A375 (cell line): ENCODE measurements around the gene GALNT9. TPM values are rescaled to one million over a fixed set of nuclear protein-coding genes. Genes with fewer than 3 reads are reported as not detected.

Experiments used
- small RNA-seq: library from RNA; depleted of rRNA; stranded (forward); fragments of <200 nt; gene quantifications from one replicate; pipeline ENCODE3, GENCODE V24; 2014
- total RNA-seq: library from RNA; depleted of rRNA; stranded (reverse); fragments of >200 nt; shearing (Covaris generic); gene quantifications from 2 replicates; pipeline ENCODE4 v1.2.3, GENCODE V29; 2014; rRNA removed

The GALNT9 gene
- total RNA-seq: not detected in 2 replicates

DNA sequence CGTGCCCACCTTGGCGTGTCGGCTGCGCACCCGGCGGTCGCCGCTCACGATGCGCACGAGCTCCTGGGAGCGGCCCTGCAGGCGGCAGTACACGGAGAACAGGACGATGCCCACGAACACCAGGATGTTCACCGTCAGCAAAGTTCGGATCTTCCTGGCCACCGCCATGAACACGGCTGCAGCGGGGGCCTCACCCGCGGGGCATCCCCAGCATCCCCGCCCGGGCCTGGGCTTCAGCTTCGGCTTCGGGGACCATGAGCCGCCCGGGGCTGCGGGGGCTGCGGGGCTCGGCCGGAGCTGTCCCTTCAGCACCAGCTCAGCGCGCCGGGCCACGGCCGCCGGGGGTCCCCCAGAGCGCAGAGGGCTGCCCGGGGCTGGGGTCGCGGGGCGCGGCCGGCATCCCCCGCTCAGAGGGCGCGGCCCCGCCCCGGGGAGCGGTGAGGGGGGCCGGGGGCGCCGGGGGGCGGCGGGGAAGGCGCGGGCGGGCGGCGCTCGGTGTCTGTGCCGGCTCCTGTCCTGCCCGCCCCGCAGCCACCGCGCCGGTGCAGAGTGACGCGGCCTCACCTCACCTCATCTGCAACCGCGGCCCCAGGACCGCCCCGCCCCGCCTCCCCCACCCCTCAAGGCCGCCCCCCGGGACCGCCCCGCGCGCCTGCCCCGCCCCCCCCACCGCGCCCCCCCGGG is at the start of gene GALNT9:
TSS of gene GALNT9 (minus strand) at position 554 of the 684 bp plus-strand sequence. CDS start at position 168, 386 bp downstream.

Small RNAs within 50 kb of the gene (small RNA-seq; reads per million reads assigned to genes)
- not detected for gene AC138466.3

Other genes with a start within 250 kb of the GALNT9 start
- gene DDX51, start 185.3 kb downstream of the GALNT9 start, total RNA-seq: 17.4 and 21.3 TPM in 2 replicates
- 23.2 and 28.6 TPM in 2 replicates for gene NOC4L, start 185.1 kb downstream of the GALNT9 start, total RNA-seq
- 11.3 and 17.9 TPM in 2 replicates for gene FBRSL1, start 160.6 kb upstream of the GALNT9 start, total RNA-seq